ENCODE data around the gene FAM185A.
"Not testable (repeated sequence)": the region's sequence is repeated elsewhere in the genome, so short reads cannot be mapped to it uniquely, and the experiment has no call there.

FAM185A gene

GRCh38 chr7:102833343-102833742 is 84.5 kb downstream of the FAM185A start:
- no peak for DNase-seq

GRCh38 chr7:102834466-102834865 is 85.7 kb downstream of the FAM185A start:
- no peak for DNase-seq

- peak; percentile 28 for DNase-seq
Measured at GRCh38 chr7:102834999-102835398, 86.2 kb downstream of the FAM185A start.

DNA sequence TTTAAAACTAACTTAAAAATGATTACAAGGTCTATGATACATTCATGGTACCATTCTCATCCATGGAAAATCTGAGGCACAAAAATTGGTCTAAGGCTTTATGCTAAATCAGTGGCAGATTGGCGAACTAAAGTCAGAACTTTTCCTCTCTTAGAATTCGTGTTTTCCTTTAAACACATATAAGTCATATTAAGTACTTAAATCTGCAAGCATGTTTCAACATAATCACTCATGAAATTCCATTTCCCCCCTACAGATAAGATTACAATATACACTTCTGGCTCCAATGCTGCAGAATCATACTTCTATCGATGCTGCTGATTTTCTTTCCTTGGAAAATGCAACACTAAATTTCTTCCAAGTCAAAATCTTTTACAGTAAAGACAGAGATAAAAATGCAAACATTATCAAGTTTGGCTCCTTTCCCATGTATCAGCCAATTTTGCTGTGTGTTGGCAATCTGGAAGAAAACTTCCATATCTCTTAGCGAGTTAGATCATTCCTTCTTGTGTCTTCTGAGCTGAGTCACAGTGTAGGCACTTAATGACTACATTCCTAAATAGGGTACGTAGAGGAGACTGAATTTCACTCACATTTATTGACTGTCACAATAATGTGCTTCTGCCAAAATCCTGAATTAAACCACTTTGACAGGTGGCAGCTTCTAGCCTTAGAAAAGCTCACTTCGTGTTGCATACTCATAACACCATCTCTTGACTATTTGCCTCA is 87.6 kb downstream of the FAM185A start:
- DNase-seq = no peak

GRCh38 chr7:102836977-102837376 is 88.2 kb downstream of the FAM185A start:
- DNase-seq = no peak

GRCh38 chr7:102837802-102838201 is 89.0 kb downstream of the FAM185A start:
- DNase-seq = no peak

DNA sequence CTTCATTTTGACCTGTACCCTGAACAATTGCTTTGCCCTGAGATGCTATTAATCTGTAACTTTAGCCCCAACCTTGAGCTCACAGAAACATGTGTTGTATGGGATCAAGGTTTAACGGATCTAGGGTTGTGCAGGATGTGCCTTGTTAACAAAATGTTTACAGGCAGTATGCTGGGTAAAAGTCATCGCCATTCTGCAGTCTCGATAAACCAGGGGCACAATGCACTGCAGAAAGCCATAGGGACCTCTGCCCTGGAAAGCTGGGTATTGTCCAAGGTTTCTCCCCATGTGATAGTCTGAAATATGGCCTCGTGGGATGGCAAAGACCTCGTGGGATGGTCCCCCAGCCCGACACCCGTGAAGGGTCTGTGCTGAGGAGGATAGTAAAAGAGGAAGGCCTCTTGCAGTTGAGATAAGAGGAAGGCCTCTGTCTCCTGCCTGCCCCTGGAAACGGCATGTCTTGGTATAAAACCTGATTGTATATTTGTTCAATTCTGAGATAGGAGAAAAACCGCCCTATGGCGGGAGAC is 89.8 kb downstream of the FAM185A start:
- DNase-seq = not testable (repeated sequence)

DNA sequence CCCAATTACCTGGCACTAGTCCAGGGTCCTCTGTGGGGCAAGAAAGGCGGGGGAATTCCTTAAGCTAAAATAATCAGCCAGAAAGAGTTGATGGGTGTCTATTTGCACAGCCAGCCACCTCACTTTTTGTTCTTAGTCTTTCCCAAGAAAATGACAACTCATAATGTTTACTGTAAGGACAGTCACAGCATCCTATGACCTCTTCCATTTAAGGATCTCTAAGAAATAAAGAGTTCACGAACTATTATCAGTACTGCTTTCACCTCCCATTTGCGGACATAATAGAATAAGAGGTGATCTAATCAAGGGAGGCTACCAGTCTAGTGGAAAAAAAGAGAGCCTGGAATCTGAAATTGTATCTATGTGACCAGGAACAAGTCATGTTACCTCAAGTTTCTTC is 91.6 kb downstream of the FAM185A start:
- DNase-seq = no peak

DNA sequence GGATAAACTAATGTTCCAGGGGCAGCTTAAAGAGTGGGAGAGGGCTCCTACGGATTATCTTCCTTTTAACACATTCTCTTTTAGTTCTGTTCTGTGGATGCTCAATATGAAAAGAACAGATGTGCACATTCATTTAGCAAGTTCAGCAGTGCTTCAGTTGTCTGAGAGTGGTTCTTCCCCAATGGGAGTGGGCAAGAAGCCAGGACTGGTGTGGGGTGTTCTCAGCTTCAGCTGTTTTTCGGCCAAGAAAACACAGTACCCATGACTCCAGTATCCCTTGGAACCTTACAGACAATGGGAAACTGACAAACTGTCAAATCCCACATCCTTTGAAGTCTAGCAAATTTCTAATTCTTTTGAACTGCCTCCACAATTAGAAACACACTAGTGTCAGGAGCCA is 92.5 kb downstream of the FAM185A start:
- DNase-seq = no peak

DNA sequence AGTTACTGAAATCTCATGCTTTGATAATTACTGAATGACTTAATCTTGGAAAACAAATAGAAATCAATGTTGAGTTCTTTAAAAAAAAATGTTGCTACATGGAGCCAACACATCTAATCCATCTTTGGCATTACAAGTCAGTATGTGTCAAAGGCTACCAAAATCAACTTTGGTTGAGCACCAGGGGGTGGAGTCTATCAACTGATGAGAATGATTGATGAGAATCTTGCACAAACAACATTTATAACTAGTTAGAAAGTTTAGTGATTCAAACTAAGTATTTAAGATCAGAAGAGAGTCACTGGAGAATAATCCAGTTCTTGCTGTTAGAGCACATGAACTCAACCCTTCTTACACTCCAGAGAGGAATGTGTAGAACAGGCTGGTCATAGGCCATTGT is 93.5 kb downstream of the FAM185A start:
- no peak for DNase-seq

- peak; percentile 87 for DNase-seq
Measured at GRCh38 chr7:102843850-102844249, 95.1 kb downstream of the FAM185A start.

DNA sequence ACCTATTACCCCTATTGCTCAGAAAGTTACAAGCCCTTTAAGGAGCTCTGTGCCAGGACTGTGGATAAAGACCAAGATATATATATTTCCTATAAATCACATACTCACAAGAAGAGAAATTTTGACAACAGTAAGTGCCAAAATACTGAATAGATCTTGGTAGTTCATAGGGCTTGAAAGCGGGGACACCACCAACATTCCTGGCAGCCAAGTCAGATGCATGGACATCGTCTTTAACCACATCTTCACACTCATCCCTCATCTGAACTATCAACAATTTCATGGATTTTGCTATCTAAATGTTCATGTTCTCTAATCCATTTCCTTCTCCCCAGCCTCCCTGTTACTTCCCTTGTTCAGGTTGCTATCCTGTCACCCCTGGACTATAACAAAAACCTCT is 96.5 kb downstream of the FAM185A start:
- no peak for DNase-seq

DNA sequence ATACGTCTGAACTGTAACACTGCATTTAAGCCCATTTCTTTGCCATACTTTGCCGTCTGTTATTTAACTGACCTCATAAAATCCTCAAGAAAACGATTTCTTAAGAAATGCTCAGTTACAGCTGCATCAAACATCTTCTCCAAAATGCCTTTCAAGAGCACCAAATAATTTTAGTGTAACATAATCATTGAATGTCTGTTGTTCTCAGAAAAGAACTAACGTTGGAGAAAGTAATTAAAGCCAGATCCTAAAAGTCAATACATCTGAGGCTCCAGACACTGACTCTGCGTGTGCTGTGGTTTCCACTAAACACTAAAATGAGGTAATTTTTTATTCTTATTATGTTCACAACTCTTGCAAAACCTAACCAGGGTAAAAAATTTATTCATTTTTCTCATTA is 100.3 kb downstream of the FAM185A start:
- DNase-seq = no peak

DNA sequence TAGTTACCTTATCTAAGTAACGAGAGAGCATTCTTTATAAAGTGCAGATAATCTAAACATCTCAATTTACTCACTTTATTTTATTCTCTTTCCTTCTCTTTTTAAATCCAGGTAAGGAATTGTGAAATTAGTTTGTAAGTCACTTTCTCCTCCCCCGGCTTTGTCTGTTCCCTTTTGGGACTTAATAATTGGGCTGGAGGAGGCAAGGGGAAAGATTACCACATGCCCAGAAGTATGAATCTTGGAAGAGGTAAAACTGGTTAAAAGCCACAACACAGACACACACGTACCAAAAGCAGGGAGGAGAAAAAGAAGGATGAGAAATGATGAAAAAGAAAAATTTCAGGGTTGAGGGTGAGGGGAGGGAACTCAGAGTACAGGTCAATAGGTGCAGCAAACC is 100.7 kb downstream of the FAM185A start:
- no peak for DNase-seq

DNA sequence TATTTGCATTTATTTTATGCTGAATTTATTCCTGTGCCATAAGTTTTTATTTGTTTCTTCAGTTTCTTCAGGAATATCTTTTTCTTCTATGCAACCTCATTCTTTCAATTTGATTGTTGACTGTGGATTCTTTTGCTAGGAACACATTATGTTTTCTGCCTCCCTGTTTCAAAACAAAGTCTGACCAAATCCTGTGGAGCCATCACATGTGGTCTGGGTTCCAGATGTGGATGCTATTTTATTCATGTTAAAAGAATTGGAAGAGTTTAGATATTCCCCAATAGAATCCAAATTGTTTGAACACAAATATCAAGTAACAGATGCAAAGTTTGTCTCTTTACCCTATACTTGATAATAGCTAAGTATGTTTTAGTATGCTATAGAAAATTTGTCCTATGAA is 107.2 kb downstream of the FAM185A start:
- DNase-seq = no peak
